Gastroesophageal sphincter (tissue), 4 donors: ENCODE data around the gene STAMBP. TPM values are rescaled to one million over a fixed set of nuclear protein-coding genes. Genes with fewer than 3 reads are reported as not detected.

Source experiments
- ATAC-seq: fragments of 150-250 bp; one replicate; pipeline ENCODE4 v1.9.1; 2016; ENCODE audit warnings: mild to moderate bottlenecking, moderate library complexity
- H3K27ac ChIP-seq, 4 donors: fragments of 200-600 bp; sonication (generic) in 3 of 4; 1 replicate in 3 of 4; 2 replicates in 1 of 4; pipeline ENCODE4 v1.5.1; 2016 to 2019
- H3K27me3 ChIP-seq: fragments of 200-600 bp; sonication (generic); one replicate; pipeline ENCODE4 v1.5.1; 2019
- H3K36me3 ChIP-seq, 2 donors: fragments of 200-600 bp; sonication (generic); one replicate each; pipeline ENCODE4 v1.5.1; 2019; ENCODE audit warnings: control low read depth in 1 of 2
- H3K4me1 ChIP-seq, 3 donors: fragments of 200-600 bp; sonication (generic); 1 replicate in 2 of 3; 2 replicates in 1 of 3; pipeline ENCODE4 v1.5.1; 2016 to 2019; ENCODE audit warnings: control low read depth in 2 of 3
- H3K4me3 ChIP-seq, 2 donors: fragments of 200-600 bp; sonication (generic); one replicate each; pipeline ENCODE4 v1.5.1; 2019; ENCODE audit warnings: mild to moderate bottlenecking in 1 of 2, moderate library complexity in 1 of 2
- H3K9me3 ChIP-seq, 3 donors: fragments of 200-600 bp; sonication (generic); one replicate each; pipeline ENCODE4 v1.5.1; 2017 to 2019; ENCODE audit warnings: control low read depth in 2 of 3
- CTCF ChIP-seq, 4 experiments: fragments of 200-600 bp in 2 of 4; fragments of 450-650 bp in 2 of 4; sonication (generic) in 1 of 4; IDR thresholded peaks; one replicate each; pipeline ENCODE4 v1.5.1; 2017 to 2019; ENCODE audit warnings: antibody characterized with exemption in 4 of 4, mild to moderate bottlenecking in 2 of 4, moderate library complexity in 2 of 4
- EP300 ChIP-seq: sonication (generic); formaldehyde crosslinking; IDR thresholded peaks from one replicate; pipeline ENCODE4 v1.6.1; 2017; ENCODE audit warnings: antibody characterized with exemption, mild to moderate bottlenecking
- POLR2A ChIP-seq, 2 donors: fragments of 450-650 bp; IDR thresholded peaks; one replicate each; pipeline ENCODE4 v1.6.1; 2017; ENCODE audit warnings: antibody characterized with exemption in 2 of 2, mild to moderate bottlenecking in 2 of 2, moderate library complexity in 1 of 2
- POLR2AphosphoS5 ChIP-seq: sonication (generic); formaldehyde crosslinking; IDR thresholded peaks from one replicate; pipeline ENCODE4 v1.6.1; 2017; ENCODE audit warnings: antibody characterized with exemption
- WGBS, 2 donors: methylation state at CpG; one replicate each; pipeline ENCODE4 v1.1.5; 2018; ENCODE audit warnings: low coverage in 1 of 2; 5-methylcytosine and 5-hydroxymethylcytosine counted together
- total RNA-seq, 4 donors: library from RNA; depleted of rRNA; stranded (reverse); fragments of >200 nt; gene quantifications; one replicate each; pipeline ENCODE4 v1.1.0, GENCODE V29; 2016

The STAMBP gene
- total RNA-seq, 4 donors from 2014 or later: 37.7 to 82.0 (median 44.1) TPM

DNA sequence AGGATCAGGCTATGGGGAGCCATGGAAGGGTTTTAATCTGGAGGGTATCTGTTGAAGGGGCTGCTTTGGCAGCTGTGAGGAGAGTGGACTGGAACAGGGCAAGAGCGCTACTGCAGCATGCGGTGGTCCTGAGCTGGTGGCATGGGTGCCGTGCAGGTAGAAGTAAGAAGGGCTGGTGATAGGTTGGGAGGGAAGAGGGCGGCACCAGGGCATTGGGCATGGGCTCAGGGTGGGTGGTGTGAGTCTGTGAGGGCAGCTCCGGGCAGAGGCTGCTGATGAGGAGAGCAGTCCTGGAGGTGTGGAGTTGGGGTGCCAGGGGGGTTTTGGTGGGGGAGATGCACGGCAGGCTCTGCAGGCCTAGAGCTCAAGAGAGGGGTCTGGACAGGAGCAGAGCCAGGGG lies 66.1 kb downstream of the STAMBP start:
- WGBS, 2 donors: 33 to 56% methylated on average over 5 to 6 of the region's 6 CpGs
- peak overlapping the region; percentile 91 to 98 (median 96) for H3K27ac ChIP-seq

DNA sequence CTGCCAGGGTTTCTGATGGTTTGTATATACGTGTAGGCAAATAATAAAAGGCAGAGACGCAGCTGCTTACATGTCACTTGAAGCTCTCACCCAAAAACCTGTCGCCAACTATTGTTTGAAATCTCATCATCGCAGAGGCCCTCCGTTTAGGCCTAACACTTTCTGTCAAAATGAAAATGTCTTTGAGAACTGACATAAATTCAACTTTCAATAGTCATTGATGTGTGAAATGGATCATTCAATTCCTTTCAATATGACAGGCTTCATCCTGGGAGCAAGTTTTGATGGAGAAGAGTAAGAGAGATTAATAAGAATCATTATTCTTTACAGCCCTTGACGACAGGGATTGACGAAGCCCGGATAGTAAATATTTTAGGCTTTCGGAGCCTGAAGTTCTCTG lies 66.7 kb downstream of the STAMBP start:
- WGBS, 2 donors: 21 to 22% methylated on average over 8 to 9 of the region's 9 CpGs
- peak overlapping the region; percentile 63 to 72 for H3K4me3 ChIP-seq
- no peaks in the 10 kb centered on the region for H3K9me3 ChIP-seq
- H3K27me3 ChIP-seq: no peaks in the 10 kb centered on the region
- H3K36me3 ChIP-seq: peaks cover 0 to 19% of the 10 kb centered on the region in 2 donors
- no peak for ATAC-seq
- peaks cover 2 to 62% (median 6%) of the 10 kb centered on the region in 3 donors for H3K4me1 ChIP-seq
- no peak for TF ChIP-seq POLR2A (IDR thresholded peaks at IDR 0.05)
- no peak for TF ChIP-seq EP300
- no peak for TF ChIP-seq CTCF (IDR thresholded peaks at IDR 0.05)
- TF ChIP-seq POLR2AphosphoS5: no peak
- peak overlapping the region; percentile 91 to 98 (median 96) for H3K27ac ChIP-seq

More for the DNA sequence above, 66.1 kb downstream of the STAMBP start:
- no peaks in the 10 kb centered on the region for H3K27me3 ChIP-seq
- peak overlapping the region; percentile 63 to 72 for H3K4me3 ChIP-seq
- peak; percentile 46 to 60 for TF ChIP-seq POLR2A (IDR thresholded peaks at IDR 0.05)
- TF ChIP-seq EP300: no peak
- peak; percentile 48 for TF ChIP-seq POLR2AphosphoS5
- peaks cover 5 to 62% (median 6%) of the 10 kb centered on the region in 3 donors for H3K4me1 ChIP-seq
- no peak for ATAC-seq
- H3K9me3 ChIP-seq: no peaks in the 10 kb centered on the region
- peaks cover 0 to 13% of the 10 kb centered on the region in 2 donors for H3K36me3 ChIP-seq

DNA sequence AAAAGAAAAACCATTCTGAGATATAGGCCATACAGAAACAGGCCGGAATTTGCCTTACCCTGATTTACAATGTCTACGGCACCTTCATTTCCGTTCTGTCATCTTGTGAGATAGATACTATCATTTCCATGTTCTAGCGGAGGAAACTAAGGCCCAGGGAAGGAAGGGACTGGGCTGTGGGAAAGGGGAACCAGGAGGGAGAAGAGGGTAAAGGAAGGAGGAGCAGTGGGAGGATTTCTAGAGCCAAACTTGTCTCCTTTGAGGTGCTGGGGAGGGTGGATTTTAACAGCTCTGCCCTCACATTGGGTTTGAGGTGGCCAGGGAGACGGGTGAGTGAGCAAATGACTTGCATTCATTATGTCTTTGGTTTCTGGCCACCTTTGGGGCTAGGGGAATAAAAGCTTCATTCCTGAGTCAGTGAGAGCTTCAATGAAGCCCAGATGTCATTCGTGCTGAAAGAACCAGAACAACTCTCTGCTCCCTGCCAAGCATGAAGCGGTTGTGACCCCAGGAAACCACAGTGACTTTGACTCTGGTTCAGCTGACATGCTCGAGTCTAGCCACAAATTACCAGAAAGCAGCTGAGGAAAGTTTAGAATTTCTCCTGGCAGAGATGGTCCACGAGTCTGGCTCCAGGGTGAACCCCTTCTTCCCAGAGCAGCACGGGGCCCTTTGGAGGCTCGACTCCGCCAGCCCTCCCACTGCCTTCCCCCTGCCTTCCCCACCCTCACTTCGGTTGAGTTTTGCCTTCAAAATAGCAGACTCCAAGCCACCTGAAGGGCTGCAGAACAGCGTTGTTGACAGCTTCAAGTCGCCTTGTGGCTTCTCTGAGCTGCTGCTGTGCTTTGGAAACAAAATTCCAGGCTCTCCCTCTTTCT lies 67.8 kb downstream of the STAMBP start:
- H3K36me3 ChIP-seq: peaks cover 0 to 29% of the 10 kb centered on the region in 2 donors
- H3K9me3 ChIP-seq: no peaks in the 10 kb centered on the region
- no peaks in the 10 kb centered on the region for H3K27me3 ChIP-seq
- H3K4me1 ChIP-seq: peaks cover 0 to 62% (median 0%) of the 10 kb centered on the region in 3 donors
- peak overlapping the region; percentile 91 to 98 (median 96) for H3K27ac ChIP-seq
- H3K4me3 ChIP-seq: peak overlapping the region; percentile 63 to 72
- TF ChIP-seq POLR2A (IDR thresholded peaks at IDR 0.05) (no peak), CTCF (IDR thresholded peaks at IDR 0.05) (no peak), EP300 (no peak), POLR2AphosphoS5 (no peak)
- ATAC-seq: no peak
- WGBS, 2 donors: 18 to 25% methylated on average over 2 to 10 of the region's 15 CpGs

GRCh38 chr2:73897240-73897583 lies 68.5 kb downstream of the STAMBP start:
- no peak for TF ChIP-seq POLR2AphosphoS5
- no peak for TF ChIP-seq EP300
- TF ChIP-seq CTCF (IDR thresholded peaks at IDR 0.05): no peak
- TF ChIP-seq POLR2A (IDR thresholded peaks at IDR 0.05): no peak
- WGBS, 2 donors: 38% methylated on average over 3 of the region's 4 CpGs; no CpG with 5 or more reads in 1 of the 2 donors
- Histone ChIP-seq H3K27ac (peak overlapping the region; percentile 91 to 98 (median 96)), H3K36me3 (peaks cover 0 to 35% of the 10 kb centered on the region in 2 donors), H3K9me3 (no peaks in the 10 kb centered on the region), H3K4me3 (peak overlapping the region; percentile 63 to 72), H3K27me3 (no peaks in the 10 kb centered on the region), H3K4me1 (peaks cover 0 to 62% (median 0%) of the 10 kb centered on the region in 3 donors)
- no peak for ATAC-seq

DNA sequence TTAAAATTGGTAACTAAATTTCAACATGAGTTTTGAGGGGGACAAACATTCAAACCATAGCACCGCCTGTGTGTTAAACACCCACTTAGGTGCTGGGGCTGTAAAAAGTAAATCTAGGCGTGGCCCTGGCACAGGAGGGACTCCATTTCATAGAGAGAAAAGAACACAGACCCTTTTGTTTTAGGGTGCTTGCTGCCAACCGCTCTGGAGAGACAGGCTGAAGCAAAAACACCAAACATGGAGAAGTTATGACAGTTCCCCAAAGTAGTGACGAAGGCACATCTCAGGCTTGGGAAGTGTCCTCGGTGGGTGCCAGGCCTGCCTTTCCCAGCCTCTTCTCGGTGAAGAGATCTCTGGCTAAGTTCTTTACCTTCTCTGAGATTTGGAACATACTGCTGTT lies 69.2 kb downstream of the STAMBP start:
- Histone ChIP-seq H3K36me3 (peaks cover 0 to 42% of the 10 kb centered on the region in 2 donors), H3K27ac (peak overlapping the region; percentile 91 to 98 (median 96)), H3K9me3 (no peaks in the 10 kb centered on the region), H3K27me3 (no peaks in the 10 kb centered on the region), H3K4me3 (peak overlapping the region; percentile 63 to 72), H3K4me1 (peaks cover 0 to 64% (median 0%) of the 10 kb centered on the region in 3 donors)
- WGBS, 2 donors: 39 to 45% methylated on average over 5 to 6 of the region's 6 CpGs
- peak in 1 of 2 donors; percentile 3 for TF ChIP-seq POLR2A (IDR thresholded peaks at IDR 0.05)
- TF ChIP-seq POLR2AphosphoS5: peak; percentile 46
- TF ChIP-seq EP300: no peak
- no peak for TF ChIP-seq CTCF (IDR thresholded peaks at IDR 0.05)
- ATAC-seq: peak; percentile 66
